GM15510 (cell line): ENCODE results near the gene SLCO2A1.

Experiments
- POLR2A ChIP-seq: IDR thresholded peaks from 3 replicates; pipeline ENCODE4 v1.6.1; 2011; ENCODE audit warnings: borderline replicate concordance; ENCODE audit not compliant: insufficient read length; ENCODE audit errors: extremely low read depth

The SLCO2A1 gene

DNA sequence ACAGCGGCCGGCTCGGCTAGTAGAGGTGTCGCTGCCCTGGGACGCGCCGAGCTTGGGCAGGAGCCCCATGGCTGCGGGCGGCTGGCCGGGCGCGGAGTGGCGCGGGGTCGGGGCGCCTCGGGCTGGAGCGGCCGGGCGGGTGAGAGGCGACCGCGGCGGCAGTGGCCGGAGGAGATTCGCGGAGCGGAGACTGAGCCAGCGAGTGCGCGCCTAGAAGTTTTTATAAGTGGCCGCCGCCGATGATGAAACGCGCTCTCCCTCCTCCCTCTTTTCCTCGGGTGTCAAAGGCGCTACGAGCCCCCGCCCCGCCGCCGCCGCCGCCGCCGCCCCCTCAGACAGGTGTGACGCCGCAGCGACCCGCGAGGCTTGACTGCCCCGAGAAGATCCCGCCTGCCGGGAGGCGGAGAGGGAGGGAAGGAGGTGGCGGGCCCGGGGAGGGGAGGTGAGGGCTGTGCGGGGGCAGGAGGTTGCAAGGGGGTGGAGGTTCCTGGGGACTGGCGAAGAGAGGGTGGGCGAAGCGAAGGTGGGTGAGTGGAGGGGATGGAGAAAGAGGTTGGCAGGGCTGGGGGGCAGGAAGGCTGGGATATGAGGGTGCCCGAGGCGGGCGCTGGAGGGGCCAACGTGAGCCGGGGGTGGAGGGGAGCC, at the start of gene SLCO2A1:
TSS of gene SLCO2A1 (minus strand) at position 192 of the 645 bp plus-strand sequence. CDS start at position 69, 123 bp downstream.
- no peak for TF ChIP-seq POLR2A

DNA sequence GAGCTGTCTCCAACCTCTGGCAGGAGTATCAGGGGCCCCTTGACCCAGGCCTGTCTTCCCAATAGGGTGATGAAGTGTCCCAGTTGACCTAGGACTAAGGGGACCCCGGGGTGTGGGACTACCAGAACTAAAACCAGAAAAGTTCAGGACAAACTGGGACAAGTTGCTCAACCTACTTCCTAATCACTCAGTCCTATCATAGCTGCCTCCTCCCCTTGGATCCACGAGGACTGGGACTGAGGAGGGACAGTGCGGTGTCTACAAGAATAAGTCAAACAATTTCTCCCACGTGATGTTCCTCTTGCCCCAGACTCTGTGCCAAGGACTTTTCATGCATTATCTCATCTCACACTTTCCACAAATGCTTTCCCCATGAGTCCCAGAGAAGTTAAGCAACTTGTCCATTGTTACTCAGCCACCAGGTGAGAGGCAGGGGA, 49.4 kb upstream of the SLCO2A1 start:
- no peak for TF ChIP-seq POLR2A

DNA sequence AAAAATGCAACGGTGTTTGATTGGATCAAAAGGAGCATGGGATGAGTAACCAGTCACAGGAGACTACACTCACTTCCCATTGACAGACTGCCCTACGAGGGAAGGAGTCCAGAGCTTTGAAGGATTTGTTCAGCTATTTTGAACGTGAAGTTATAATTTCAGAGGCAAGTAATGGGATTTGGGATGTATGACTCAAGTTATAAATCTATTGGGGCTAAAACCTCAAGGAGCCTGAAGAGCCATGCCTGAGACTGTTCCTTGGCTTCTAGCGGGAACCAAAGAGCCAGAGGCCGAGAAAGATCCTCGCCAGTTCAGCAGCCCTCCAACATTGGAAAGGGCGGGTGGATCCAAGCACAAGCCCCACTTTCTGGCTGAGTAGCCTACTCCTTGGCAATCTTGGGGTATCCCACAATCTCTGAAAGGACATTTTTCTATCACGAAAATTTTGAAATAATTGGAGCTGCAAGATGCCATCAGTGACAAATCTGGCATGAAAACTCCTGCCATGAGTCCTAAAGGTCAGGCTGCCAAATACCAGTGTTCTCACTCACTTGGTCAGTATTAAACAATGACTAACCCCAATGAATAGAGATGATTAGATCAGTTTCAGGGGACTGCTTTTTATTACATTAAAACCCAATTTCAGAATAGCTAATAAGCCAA, 48.6 kb upstream of the SLCO2A1 start:
- no peak for TF ChIP-seq POLR2A

DNA sequence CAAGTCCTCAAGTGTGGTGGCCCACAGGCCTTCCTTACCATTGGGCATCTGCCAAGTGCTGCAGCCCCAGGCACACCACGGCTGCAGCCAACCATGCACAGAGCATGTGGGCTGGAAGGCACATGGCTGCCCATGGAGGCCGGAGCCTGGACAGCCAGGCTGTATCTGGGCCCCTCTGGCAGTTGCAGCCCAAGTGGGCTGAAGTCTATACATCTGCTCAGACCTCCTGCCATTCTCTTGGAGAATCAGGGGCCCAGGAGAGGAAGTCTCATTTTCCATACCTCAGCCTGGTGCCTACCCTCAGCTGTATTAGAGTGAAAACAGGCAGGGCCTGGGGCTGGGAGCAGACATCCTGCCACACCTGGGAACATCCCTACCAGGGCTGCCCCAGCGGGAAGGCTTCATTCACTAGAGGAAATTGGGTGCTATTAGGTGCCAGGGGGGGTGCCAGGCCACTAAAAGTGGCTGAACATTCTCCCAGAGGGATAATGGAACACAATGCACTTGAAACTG, 48.0 kb upstream of the SLCO2A1 start:
- TF ChIP-seq POLR2A = no peak

DNA sequence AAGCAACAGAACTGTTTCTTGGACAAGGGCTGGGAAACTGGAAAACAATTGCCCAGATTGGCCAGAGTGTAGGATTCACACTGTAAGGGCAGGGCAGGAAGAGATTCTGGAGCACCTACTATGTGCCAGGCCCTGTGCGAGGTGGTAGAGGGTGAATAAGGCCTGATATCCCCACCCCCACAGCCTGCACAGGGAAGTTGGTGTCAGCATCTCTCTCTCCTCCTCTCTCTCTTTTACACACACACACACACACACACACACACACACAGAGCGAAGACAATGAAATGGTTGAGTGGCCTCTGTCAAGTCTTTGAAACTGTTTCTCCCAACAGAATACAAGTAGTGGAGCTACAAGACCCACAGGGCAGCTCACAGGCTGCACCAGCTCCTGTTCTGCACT, 47.1 kb upstream of the SLCO2A1 start:
- TF ChIP-seq POLR2A = no peak

DNA sequence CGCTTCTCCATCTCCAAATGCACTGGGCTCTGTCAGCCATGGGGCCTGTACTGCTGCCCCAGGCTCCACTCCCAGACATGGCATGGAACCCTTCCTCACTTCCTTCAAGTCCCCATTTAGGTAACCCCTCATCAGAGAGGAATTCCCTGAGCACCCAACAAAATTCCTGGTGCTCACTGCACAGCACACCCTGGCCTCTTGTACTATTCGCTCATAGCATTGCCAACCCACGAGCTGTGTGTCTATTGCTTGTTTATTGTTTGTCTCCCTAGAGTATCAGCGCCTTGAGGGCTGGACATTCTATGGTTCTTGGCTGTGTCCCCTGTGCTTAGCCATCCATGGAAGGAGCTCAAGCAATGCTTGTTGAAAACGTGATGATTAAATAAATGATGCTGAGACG, 46.1 kb upstream of the SLCO2A1 start:
- TF ChIP-seq POLR2A = no peak

DNA sequence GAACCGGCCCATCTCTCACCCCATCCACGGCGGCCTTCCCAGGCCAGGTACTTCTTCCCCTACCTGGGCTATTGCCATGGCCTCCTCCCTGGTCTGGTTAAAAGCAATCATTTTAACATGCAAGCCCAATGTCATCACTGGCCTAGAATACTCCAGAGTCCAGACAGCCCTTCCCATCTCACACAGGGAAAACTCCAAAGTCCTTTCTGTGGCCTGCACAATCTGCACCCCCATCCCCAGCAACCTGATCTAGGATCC, 45.8 kb upstream of the SLCO2A1 start:
- no peak for TF ChIP-seq POLR2A

DNA sequence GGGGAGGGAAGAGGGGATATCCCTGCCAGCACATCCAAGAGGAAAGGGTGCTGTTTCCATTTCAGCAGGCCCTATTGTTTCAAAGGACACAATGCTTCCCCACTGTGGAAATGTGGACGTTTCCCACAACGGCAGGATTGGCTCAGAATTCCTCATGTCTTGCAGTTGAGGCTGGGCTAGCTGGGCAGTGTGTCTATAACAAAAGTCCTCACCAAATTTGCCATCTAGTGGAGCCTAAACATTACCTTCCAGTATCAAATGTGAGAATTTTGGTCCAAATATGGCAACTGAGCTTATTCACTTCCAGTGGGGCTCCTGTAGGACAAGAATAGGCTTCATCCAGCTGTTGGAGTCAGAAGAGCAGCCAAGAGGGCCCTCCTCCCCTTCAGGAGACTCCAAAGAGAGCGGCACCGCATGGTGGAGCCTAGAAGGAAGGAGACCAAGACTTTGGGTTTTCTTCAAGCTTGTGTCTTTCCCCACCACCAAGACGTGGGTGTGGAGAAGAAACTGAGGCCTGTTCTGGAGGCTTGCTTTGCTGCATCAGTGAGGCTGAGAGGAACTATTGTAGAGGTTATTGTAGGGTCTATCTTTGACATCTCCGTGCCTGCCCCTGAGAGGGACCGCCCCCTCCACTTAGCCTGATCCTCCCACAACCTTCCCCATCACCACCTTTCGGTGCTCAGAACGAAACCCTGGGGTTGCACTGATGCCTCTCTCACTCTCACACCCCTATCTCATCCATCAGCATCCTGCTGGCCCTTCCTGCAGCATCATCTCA, 45.3 kb upstream of the SLCO2A1 start:
- no peak for TF ChIP-seq POLR2A

DNA sequence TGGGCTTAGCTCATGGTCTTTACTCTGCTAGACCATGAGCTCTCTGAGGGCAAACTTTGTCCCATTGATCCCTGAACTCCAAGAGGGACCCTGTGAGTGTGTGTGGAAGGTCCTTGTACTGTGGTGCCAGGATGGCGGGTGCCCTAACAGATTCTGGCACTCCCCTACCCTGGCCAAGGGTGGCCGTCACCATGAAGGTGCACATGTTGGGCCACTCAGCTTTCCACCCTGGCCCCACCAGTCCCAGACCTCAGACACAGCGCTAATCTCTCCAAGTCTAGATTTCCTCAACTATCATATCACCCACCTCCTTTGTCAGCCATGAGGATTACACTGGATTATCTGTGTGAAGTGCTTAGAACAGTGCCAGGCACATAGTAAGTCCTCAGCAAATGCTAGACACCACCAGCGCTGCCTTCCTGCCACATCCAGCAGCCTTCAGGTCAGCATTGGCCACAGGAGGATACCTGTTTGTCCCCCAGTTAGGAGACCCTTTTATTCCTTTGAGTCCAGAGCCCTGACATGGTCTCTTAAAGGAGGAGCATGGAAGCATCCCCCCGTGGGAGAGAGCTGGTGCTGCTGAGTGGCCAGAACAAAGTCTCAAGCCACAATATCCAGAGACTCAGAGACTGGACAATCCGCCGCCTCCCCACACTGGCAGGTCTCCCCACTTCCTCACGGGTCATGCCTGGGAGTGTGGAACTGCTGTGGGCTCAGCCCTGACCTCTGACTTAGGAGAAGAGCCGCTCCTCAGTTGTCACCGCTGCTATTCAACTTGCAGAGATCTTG, 44.5 kb upstream of the SLCO2A1 start:
- no peak for TF ChIP-seq POLR2A

DNA sequence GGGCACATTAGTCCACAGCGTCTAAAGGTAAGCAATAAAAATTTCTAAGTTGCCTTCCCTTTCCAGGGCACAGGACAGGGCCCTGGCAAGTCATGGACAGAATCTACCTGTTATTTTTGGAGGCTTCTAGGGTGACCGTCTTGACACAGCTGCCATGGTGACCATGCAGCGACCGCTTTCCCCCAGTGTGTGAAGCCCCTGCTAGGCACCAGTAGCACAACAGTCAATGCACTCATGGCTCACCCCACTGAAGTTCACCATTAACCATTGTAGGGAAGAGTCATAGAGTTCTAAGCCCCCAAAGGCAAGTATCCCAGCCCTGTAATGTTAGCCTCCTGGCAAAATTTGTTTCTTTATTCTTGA, 43.8 kb upstream of the SLCO2A1 start:
- TF ChIP-seq POLR2A = no peak

DNA sequence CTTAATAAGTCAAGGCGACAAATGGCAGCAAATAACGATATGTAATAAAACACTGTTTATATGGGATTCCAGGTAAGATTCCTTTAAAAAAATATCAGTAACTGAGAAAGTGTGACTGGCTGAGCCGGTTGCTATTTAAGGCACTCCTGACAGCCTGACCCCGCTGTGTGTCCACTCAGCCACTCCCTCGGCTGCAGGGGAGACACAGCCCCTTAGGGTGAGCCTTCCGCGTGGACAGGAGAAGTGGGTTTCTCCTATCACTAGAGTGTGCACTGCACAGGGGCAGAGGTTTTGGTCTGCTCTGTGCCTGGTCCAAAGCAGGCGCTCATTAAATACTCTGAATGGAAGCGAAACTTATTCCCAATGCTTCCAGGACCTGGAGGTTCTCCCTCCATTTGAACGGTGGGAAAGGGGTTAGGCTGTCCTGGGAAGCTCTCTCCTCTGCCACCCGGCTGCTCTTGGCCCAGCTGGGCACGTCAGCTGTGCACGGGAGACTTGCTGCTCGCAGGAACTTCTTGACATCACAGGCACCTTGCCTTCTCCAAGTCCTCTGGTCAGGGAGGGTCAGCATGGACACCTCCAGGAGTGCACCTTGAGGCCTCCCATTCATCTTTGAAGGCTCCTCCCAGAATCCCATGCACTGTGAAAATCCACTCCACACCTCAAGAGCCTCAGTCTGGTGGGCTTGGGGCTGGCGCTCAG, 43.3 kb upstream of the SLCO2A1 start:
- TF ChIP-seq POLR2A = no peak

DNA sequence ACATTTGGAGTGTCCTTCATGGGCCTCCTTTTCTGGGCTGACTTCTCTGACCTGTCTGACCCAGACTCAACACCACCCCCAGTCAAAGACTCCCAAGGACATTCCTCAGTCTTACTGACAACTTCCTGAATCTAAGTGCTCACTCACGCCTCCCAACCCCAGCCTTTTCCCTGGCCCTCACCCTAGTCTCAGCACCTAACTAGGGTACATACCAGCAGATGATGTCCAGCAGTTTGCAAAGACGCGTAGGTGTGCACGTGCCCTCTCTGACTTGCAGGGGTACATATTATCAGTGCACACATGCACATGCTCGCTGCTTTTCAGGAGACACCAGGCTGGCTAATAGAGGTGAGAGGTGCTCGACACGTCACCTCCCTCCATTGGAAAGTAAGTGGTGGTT, 38.7 kb upstream of the SLCO2A1 start:
- TF ChIP-seq POLR2A = no peak

DNA sequence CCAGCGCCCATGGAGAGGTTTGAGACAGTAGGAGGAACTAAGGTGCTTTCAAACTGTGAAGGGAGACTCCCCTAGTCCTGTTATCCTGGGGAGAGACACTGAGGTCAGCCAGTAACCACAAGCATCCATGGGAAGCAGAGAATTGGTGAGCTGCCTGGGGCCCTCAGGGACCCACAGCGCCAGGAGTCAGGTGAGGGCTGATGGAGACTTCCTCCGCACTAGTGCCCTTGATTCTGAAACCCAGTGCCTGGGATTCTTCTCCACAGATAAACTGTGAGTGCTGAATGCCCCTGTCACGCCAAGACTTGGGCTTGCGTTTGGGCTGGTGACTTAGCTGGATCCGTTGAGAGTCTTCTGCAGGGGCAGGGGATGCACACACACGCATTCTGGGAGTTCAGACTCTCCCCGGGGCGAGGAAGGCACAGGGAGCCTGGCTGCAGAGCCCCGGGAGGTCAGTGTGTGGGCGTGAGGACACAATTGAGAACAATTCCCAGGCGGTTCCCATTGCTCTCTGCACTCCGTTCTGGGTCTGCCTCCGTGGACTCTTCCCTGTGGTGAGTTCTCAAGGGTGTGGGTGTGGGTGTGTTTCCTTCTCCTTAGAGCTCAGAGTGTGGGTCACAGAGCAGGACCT, 37.9 kb upstream of the SLCO2A1 start:
- TF ChIP-seq POLR2A = no peak
